Nephron progenitor cell (in vitro differentiated cells): ENCODE measurements around the gene STAT6.

Experiments
- DNase-seq: peaks from one replicate; pipeline ENCODE4 v3.0.0; 2021
- H3K27ac Mint-ChIP-seq: 2 replicates; pipeline ENCODE4 v1.8.0; 2021; ENCODE audit warnings: mild to moderate bottlenecking, moderate library complexity, mixed read lengths
- H3K27me3 Mint-ChIP-seq: 2 replicates; pipeline ENCODE4 v1.8.0; 2021; ENCODE audit warnings: mild to moderate bottlenecking, low read depth, mixed read lengths; ENCODE audit not compliant: poor library complexity
- H3K36me3 Mint-ChIP-seq: 2 replicates; pipeline ENCODE4 v1.8.0; 2021; ENCODE audit warnings: low read depth, mixed read lengths
- H3K4me1 Mint-ChIP-seq: 2 replicates; pipeline ENCODE4 v1.8.0; 2021; ENCODE audit warnings: mixed read lengths
- H3K4me3 Mint-ChIP-seq: 2 replicates; pipeline ENCODE4 v1.8.0; 2021; ENCODE audit warnings: mild to moderate bottlenecking, moderate library complexity, mixed read lengths
- H3K9me3 Mint-ChIP-seq: 2 replicates; pipeline ENCODE4 v1.8.0; 2021; ENCODE audit warnings: mild to moderate bottlenecking, moderate library complexity, mixed read lengths
- TF ChIP-seq, protein P1 (sequence below): fragments of 200-600 bp; sonication (generic); IDR thresholded peaks from 2 replicates; pipeline ENCODE4 v1.5.0; 2021; ENCODE audit warnings: antibody characterized with exemption

The STAT6 gene

DNA sequence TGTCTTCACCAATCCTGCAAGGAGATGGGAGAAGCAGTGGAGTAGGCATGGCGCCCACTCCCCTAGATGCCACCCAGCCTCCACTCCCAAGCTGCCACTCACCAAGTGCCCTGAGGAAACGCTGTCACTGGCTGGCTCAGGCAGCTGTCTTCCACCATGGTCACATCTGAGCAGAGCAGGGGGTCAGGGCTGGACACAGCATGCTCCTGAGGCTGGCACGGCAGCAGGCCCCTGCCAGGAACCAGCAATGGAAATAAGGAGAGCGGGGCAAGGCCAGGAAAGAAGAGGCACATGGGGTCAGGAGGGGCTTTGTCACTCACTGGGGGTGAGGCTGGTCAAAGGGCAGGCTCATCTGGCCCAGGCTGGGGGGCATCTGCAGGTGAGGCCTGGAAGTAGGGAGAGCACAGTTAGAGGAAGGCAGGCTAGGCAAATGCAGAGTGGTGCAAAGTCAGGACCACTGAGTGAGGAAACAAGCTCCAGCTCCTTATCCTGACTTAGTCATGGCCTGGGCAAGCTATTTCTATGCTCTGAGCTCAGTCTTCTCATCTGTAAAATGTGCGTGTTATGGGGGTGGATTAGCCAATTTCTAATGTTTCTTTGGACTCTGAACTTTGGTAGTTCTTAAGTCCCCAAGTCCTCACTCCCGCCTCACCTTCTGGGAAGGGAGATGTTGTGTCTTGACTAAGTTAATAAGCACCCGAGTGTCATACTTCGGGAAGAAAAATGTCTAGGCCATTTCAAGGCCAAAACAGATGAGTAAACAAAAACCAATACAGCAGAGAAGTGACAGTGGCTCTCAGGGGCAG, 14.2 kb downstream of the STAT6 start:
- Mint-ChIP-seq H3K36me3 (peaks cover 56% of the 10 kb centered on the region), H3K4me3 (no peak overlapping the region), H3K27me3 (no peaks in the 10 kb centered on the region), H3K27ac (peak overlapping the region; percentile 76), H3K9me3 (no peaks in the 10 kb centered on the region), H3K4me1 (peaks cover 46% of the 10 kb centered on the region)
- DNase-seq: no peak
- TF ChIP-seq, protein P1, sequence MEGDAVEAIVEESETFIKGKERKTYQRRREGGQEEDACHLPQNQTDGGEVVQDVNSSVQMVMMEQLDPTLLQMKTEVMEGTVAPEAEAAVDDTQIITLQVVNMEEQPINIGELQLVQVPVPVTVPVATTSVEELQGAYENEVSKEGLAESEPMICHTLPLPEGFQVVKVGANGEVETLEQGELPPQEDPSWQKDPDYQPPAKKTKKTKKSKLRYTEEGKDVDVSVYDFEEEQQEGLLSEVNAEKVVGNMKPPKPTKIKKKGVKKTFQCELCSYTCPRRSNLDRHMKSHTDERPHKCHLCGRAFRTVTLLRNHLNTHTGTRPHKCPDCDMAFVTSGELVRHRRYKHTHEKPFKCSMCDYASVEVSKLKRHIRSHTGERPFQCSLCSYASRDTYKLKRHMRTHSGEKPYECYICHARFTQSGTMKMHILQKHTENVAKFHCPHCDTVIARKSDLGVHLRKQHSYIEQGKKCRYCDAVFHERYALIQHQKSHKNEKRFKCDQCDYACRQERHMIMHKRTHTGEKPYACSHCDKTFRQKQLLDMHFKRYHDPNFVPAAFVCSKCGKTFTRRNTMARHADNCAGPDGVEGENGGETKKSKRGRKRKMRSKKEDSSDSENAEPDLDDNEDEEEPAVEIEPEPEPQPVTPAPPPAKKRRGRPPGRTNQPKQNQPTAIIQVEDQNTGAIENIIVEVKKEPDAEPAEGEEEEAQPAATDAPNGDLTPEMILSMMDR: no peak

DNA sequence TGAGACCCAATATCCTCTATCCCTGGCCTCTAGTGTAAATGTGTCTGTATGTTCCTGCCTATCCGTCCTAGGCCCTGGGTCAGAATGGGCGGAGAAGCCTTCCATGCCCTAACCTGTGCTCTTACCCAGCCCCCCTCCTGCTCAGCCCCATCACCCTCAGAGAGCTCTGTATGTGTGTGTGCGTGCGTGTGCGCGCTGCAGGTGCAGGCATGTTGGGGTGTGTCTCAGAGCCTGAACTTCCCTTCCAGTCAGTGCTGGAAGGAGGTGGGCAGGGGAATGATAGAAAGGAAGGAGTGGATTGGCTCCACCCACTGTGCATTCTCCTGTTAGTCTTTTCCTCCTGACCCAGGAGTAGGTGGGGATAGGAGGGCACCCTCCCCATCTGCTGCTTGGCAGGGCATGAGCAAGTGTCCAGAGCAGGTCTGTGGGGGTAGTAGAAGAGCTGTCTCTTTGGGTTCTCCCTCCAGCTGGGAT, 15.0 kb downstream of the STAT6 start:
- peaks cover 51% of the 10 kb centered on the region for H3K4me1 Mint-ChIP-seq
- peak overlapping the region; percentile 83 for H3K27ac Mint-ChIP-seq
- no peaks in the 10 kb centered on the region for H3K9me3 Mint-ChIP-seq
- no peaks in the 10 kb centered on the region for H3K27me3 Mint-ChIP-seq
- TF ChIP-seq, protein P1: no peak
- no peak for DNase-seq
- H3K36me3 Mint-ChIP-seq: peaks cover 60% of the 10 kb centered on the region
- H3K4me3 Mint-ChIP-seq: no peak overlapping the region

DNA sequence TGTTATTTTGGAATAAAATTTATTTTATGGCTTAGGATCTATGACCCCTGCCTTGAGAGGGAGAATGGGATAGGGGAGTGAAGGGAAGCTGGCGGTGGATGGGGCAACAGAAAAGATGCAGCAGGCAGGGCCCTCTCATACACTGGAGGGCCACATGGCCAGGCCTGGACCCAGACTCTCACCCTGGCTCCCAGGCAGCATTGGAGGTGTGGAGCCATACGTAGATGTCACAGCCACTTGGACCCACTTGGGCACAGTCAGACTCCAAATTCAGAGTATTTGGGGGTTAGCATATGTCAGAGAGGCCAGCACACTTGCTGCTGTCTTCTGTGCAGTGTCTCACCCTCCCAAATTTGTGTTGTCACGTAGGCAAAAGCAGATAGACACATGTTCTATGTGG, 15.7 kb downstream of the STAT6 start:
- Mint-ChIP-seq H3K4me1 (peaks cover 58% of the 10 kb centered on the region), H3K27ac (peak overlapping the region; percentile 83)

DNA sequence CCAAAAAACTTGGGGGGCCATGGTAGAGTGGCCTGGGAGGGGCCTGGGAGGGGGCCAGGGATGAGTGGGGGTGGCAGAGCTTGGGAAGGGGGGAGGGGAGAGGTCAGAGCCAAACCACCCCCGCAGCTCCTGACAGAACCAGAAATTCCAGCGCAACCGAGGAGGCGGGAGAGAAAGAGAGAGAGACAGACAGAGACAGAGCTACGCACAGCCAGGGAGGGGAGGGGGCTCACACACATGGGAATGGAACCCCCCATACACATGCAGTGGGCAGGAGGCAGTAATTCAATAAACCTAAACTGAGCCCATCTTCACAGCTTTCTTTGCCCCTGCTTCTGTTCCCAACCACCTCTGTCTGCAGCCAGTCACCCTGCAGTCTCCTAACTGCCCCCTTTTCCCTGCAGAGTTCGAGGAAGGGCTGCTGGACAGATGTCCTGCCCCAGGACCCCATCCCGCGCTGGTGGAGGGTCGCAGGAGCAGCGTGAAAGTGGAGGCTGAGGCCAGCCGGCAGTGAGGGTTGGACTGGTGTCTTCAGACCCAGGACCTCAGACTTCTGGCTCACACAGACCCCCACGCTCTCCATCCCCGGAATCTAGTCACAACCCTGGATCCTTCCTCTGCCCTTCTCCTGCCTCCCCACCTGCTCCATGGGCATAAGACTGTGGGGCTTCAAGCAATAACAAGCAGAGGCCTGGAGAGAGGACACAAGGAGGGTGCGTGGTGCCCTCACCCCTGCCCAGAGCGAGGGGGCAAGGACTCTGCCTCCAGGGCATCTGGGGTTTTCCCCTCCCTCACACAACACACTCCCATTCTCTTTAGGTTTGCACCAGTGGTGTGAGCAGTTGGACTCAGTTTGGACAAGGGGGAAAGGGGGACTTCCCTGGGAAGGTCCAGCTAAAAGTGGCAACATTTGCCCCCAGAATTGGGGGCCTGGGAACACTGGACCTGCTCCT, 16.7 kb downstream of the STAT6 start:
- Mint-ChIP-seq H3K9me3 (no peaks in the 10 kb centered on the region), H3K4me3 (peak overlapping the region; percentile 38), H3K4me1 (peaks cover 67% of the 10 kb centered on the region), H3K36me3 (peaks cover 54% of the 10 kb centered on the region), H3K27ac (peak overlapping the region; percentile 83), H3K27me3 (no peaks in the 10 kb centered on the region)
- TF ChIP-seq, protein P1: no peak
- DNase-seq: no peak

More for the DNA sequence above, 15.7 kb downstream of the STAT6 start:
- no peak for DNase-seq
- peaks cover 63% of the 10 kb centered on the region for H3K36me3 Mint-ChIP-seq
- TF ChIP-seq, protein P1: no peak
- H3K9me3 Mint-ChIP-seq: no peaks in the 10 kb centered on the region
- H3K4me3 Mint-ChIP-seq: no peak overlapping the region
- H3K27me3 Mint-ChIP-seq: no peaks in the 10 kb centered on the region

DNA sequence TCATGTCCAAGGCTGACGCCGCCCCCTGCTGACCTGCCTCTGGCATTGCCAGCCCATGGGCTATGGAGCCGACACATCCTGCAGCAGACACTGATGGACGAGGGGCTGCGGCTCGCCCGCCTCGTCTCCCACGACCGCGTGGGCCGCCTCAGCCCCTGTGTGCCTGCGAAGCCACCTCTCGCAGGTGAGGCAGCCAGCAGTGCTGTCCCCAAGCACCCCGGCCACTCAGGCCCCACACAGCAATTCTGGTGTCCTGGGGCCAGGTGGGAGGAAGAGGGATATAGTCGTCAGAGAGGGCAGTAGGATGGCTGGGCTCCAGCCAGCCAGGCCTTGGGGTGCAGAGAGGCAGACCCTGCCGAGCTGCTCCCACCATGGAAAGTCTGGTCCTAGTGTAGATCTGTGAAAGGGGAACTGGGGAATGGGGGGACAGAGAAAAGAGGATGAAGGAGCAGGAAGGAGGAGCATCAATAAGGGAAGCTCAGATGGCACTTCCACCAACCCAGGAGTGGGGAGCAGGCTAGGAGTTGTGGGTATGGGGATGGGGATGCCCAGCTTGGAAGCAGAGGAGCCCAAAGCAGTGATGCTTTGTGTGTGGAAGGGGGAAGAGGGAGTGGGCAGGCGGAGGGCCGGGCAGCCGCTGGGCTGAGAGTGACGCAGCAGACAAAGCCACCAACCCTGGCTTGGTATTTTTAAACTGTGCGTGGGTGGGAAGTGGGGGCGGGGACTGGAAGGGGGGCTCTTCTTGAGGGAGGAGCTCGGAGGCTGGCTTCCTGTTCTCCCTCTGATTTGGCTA, 17.6 kb downstream of the STAT6 start:
- no peaks in the 10 kb centered on the region for H3K9me3 Mint-ChIP-seq
- TF ChIP-seq, protein P1: peak; percentile 59
- peaks cover 67% of the 10 kb centered on the region for H3K4me1 Mint-ChIP-seq
- peaks cover 45% of the 10 kb centered on the region for H3K36me3 Mint-ChIP-seq
- DNase-seq: peak; percentile 76
- H3K27ac Mint-ChIP-seq: peak overlapping the region; percentile 99
- H3K27me3 Mint-ChIP-seq: no peaks in the 10 kb centered on the region
- H3K4me3 Mint-ChIP-seq: peak overlapping the region; percentile 72
